Measurements from ENCODE around the gene ODAD3. TPM values are rescaled to one million over a fixed set of nuclear protein-coding genes. Genes with fewer than 3 reads are reported as not detected.
"Not testable (repeated sequence)": the region's sequence is repeated elsewhere in the genome, so short reads cannot be mapped to it uniquely, and the experiment has no call there.

The ODAD3 gene
- not detected in 2 replicates for total RNA-seq

DNA sequence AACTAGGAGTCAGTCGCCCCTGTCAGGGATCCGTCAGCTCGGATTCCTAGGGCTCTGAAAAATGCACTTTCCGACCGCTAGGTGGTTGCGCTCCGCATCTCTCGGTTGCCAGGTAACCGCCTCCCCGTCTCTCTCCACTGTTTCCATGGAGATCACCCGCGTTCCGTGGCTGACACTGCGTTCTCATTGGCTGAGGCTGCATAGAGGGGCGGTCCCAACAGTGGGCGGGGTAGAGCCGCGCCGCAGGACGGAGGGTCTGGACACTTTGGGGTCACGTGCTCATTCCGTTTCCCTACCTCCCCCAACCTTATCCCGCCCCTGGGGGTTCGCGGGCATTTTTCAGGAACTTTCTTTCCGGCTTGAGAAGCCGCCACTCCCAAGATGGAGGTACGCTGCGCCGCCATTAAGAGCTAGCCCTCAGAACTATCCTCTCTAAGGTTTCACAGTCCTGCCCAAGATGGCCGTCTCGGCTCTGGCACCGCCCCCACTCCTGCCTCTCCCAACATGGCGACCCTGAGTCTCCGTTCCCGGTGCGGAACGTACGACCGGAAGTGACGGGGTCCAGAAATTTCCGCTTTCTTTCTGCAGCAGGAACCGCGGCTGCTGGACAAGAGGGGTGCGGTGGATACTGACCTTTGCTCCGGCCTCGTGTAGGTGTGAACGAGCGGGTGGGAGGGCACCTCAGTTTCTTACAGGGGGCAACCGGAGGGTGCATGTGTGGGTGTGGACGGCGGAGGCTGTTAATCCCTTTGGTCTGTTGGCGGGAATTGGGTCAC, at the start of gene ODAD3, which contains the start of gene PRKCSH:
TSS of gene ODAD3 (minus strand) at position 65 of the 776 bp plus-strand sequence. CDS start 105 bp downstream, outside the sequence.
TSS of gene PRKCSH (plus strand) at position 579 of the 776 bp plus-strand sequence. CDS start 483 bp downstream, outside the sequence.
- intact Hi-C loops (cut with micrococcal nuclease) = loop anchor here (1.0 to 10.0 kb wide), 18 partner anchors 13 to 1640 kb away; partner anchors contain the start of genes CCDC159, ECSIT, ELOF1 and ILF3

DNA sequence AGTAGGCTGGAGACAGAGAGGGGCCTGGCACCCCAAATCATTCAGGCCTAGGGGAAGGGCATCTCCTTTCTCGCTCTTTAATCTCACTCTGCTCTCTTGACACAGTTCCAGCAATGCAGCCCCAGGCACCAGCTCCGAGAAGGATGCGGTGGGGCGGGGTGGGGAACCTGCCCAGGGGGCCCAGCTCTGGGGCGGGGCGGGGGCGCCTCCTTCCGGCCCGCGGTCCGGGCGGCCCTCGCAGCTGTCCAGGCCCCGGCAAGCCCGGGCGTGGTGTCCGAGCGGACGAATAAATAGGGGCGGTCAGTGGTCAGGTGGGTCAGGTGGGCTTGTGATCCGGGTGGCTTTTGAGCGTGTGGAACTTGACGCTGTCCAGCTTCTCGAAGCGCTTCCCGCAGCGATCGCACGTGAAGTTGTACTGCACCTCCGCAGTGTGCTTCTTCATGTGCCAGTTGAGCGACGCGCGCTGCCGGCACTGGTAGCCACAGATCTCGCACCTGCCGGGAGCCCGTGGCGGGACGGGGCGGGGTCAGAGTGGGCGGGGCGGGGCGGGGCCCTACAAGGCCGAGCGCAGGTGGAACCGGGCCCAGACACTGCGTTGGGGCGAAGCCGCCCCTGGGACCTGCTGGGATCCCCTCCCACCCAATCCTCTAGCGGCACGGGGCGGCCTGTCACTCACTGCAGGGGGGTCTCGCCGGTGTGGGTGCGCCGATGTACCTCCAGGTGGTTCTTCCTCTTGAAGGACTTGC, 48.6 kb upstream of the ODAD3 start:
- intact Hi-C loops (cut with micrococcal nuclease) = loop anchor here (2.0 kb wide), 2 partner anchors 357 to 395 kb away; partner anchors contain the start of gene LDLR

DNA sequence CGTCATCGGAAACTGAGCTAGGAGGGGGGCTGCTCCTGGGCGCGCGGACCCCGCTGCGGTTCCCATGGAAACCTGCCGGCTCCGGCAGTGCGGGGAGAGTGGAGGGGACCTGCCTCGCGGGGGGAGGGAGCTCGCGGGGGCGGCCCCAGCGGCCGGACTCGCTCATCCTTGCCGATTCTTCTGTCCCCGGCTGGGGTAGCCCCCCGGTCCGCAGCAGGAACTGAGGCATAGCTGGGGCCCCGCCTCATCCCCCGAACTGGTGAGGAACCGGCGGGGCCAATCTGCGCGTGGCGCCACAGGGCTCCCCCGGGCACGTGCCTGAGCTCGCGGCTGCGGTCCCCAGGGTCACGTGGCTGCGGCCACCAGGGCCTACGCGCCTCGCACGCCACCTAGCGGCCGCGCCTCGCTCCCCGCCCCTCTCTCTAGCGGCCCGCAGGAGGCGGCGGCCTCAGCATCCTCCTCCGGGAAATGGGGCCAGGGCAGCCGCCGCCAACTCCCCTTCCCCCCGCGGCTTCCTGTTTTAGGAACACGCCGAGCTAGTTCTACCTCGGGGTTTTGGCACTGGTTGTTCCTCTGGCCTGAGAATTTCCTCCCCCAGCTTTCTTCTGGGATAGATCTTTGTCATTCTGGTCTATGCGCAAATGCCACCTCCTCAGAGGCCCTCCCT, 47.6 kb upstream of the ODAD3 start:
- intact Hi-C loops (cut with micrococcal nuclease) = loop anchor here (1.0 to 2.0 kb wide), 12 partner anchors 23 to 394 kb away; partner anchors contain the start of genes CCDC159, ELOF1, LDLR and ODAD3

DNA sequence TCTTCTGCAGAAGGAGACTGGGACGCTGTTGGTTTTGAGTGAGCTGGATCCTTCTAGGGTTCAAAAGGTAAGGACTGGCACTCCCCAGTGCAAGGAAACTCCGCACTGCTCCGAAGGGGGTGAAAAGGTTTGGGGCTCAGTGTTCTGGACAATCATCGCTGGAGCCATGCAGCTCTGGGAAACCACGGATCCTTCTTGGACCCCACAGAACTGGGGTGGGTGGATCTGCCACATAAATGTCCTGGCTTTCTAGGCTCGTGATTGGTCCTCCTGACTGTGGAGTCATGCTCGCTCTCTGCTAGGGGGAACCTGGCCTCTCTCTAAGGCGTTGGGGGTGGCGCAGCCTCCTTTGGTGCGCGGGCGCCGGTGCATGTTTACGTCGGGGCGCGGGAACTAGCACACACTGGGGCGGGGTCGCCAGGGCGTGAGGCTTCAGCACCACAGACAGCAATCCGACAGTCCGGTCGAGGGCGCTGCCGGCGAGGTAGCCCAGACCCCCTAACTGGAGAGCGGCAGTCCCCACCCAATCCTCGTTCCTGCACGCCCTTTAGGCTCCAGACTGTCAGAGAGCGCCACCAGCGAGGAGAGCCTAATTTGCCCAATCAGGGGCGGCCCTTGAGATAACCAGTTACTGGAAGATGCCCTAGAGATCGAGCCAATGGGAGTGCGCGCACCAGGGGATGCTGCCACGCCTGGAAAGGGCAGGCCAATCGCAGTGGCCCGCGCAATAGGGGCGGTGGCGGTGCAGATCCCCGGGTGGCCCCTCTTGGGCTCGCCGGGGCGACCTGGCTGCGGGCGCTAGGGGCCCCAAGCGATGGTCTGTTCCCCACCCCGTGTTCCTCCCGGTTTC, 46.8 kb upstream of the ODAD3 start:
- intact Hi-C loops (cut with micrococcal nuclease) = loop anchor here (1.0 to 2.0 kb wide), 12 partner anchors 24 to 393 kb away; partner anchors contain the start of genes CCDC159, ELOF1, LDLR and ODAD3

DNA sequence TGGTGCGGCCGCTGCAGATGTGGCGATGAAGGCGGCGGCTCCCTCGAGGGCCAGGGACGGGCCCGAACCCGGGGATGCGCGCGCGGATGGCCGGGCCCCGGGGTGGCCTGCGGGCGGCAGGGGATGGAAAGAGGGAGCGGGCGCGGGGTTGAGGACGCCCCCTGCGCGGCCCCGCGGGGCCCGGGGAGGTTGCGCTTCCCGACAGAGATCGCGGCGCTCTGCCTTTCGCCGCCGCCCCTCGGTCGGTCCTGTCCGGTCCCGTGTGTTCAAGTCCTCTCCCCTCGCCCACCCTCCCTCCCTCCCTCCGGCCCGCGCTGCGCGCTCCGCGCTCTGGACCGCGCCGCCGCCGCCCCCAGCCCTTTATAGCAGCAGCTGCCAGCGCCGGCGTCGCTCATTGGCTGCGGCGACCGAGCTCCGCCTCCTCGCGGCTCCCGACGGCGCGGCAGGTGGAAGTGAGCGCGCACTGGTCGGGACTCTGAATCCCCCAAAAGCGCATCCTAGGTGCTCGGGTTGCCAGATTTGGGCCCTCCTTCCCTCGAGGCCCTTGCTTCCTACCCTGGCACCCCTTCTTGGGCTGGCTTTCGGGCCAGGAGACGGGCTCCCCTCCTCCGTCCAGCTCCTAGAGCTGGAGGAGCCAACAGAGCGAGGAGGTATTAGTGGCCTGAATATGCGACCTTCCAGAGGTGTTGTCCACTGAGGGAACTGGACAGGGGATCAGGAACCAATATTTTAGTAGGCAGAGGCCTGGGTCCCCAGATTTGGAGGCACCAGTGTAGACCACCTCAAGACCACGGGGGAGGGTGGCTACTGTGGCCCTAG, 46.0 kb upstream of the ODAD3 start, which contains the start of gene ELAVL3:
TSS of gene ELAVL3 (minus strand) at position 332 of the 819 bp plus-strand sequence. CDS start 438 bp downstream, outside the sequence.
- intact Hi-C loops (cut with micrococcal nuclease) = no loop called here

DNA sequence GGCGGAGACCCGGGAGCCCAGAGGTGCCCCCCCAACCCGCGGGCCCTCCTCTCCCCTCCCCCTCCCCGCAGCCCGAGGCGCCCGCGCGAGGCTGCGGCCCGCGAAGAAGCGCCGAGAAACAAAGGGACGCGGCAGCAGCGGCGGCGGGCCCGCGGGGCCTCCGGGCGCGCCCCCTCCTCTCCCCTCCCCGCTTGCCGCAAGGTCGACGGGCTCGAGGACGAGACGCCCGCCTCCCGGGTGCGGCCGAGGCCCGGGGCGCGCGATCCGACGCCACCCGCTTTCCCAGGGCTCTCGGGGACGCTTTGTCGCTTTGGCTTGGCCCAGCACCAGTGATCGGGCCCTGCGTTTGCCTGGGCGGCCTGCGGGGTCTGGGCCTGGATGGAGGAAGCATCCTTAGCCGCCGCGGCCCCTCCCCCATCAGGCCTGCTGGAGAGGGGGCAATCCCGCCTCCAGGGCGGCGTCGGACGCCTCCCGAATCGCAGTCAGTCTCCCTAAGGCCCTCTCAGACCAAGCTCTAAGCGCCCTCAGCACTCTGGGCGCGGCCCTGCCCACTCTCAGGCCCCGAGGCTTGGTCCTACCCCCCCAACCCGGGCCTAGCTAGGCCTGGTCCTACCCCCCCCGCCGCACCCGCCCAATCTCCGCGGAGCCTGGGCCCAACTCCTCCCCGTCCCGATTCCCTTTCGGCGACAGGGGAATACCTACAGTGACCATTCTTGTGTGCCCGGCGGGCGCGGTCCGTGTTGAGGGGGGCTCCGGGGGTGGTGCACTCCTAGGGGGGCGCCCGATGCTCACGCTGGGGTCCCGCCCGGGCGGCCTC, 45.2 kb upstream of the ODAD3 start:
- intact Hi-C loops (cut with micrococcal nuclease) = no loop called here

DNA sequence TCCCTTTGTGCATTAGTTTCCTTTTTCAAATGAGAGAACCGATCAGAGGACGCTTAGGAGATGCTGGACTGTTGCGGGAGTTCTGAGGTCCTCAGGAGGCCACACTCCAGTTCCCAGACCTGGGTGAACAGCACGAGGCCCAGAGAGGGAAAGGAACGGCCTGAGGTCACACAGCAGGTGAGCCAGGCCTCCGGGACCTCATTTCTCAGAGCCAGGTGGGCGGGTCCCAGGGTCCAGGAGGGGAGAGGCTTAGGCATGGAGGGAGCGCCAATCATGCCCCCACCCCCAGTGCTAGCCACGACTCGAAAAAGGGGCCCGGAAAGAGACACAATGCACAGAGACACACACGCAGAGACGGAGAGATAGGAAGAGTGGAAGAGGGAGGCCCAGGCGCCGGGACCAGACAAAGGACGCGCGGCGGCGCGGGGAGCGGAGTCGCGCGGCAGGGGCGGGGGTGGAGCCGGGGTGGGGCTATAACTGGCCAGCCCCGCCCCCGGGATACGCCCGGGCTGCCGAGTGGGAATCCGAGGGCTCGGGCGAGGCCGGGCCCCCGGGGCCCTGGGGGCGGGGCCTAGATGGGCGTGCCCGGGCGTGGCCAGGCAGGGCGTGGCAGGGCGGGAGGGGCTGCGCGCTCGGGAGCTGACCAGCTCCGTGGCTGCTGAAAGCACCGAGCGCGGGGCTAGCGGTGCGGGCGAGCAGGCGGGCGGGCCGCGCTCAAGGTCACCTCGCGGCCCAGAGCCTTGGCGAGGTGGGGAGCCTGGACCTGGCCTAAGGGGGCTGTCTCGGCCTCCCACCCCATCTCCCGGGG, 44.4 kb upstream of the ODAD3 start:
- intact Hi-C loops (cut with micrococcal nuclease) = no loop called here

DNA sequence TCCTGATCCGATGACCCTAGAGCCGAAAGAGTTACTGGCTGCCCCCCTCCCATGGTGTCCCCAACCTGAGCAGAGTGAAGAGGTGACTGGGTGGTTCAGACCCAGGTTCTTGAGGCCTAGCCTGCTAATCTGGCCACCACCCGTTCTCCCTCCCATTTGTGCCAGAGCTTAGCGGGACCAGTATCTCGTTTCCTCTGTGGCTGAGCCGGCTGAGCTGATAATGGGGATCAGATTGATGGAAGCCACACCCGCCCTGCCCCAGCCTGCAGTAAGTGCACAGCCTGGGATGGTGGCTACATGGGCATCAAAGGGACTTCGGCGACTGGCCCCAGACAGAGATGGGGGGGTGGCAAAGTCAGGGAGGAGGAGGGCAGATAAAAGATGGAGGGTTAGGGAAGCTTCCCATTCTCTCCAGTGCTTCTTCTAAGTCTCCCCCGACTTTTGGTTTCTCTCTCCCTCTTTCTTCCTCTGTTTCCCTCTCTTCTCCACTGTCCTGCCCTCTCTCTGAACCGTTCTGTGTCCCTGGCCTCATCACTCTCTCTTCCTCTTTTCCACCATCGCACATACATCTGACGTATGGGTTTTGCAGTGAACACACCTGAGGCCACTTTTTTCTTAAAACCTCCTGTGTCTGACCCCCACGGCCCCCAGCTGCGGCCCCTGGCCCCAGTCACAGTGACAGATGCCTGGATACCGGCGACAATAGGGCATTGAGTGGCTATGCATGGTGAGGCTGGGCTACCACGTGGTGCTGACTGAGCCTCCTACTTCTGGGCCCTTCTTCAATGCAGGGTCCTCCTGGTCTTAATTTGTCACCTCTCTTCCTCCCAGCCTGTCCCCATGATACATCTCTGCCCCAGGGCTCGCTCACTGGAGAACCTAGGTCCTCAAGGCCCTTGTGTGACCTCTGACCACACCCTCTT, 43.5 kb upstream of the ODAD3 start:
- intact Hi-C loops (cut with micrococcal nuclease) = no loop called here

DNA sequence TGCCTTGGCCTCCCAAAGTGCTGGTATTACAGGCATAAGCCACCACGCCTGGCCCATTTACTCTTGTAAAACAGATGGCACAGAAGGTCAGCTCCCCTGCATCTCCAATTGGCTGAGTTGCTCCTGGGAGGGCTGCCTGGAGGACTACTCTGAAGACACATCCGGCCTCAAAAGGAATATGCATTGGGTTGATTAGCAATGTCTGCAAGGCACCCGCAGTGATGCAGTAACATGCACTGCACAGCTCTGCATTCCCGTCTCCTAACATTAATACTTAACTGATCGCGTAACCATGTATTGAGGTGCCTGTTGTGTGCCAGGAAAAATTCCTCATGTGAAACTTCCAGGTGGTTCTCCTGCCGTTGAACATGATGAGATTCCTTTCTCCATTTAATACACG, 40.9 kb upstream of the ODAD3 start:
- intact Hi-C loops (cut with micrococcal nuclease) = no loop called here

DNA sequence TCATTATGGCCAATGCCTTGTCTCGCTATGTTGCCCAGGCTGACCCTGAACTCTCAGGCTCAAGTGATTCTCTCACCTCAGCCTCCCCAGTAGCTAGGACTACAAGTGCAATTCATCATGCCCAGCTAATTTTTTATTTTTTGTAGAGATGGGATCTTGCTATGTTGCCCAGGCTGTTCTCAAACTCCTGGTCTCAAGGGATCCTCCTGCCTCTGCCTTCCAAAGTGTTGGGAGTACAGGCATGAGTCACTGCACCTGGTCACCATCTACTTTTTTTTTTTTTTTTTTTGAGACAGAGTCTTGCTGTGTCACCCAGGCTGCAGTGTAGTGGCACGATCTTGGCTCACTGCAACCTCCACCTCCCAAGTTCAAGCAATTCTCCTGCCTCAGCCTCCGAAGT, 40.4 kb upstream of the ODAD3 start:
- intact Hi-C loops (cut with micrococcal nuclease) = not testable (repeated sequence)

DNA sequence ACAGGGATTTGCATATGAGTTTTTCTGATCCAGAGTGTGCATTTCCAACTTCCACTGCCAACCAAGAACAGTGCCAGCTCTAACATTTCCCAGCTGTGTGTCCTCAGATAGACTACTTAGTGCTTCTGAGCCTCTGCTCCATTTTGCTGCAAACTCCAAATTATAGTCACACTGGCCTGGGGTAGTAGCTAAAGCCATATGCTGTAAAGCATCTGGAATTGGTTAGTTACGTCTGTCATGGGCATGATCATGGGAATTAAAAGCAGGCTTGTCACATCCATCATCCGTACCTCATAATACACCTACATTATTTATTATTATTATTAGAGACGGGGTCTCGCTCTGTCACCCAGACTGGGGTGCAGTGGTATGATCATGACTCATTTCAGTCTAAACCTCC, 38.8 kb upstream of the ODAD3 start:
- intact Hi-C loops (cut with micrococcal nuclease) = no loop called here

DNA sequence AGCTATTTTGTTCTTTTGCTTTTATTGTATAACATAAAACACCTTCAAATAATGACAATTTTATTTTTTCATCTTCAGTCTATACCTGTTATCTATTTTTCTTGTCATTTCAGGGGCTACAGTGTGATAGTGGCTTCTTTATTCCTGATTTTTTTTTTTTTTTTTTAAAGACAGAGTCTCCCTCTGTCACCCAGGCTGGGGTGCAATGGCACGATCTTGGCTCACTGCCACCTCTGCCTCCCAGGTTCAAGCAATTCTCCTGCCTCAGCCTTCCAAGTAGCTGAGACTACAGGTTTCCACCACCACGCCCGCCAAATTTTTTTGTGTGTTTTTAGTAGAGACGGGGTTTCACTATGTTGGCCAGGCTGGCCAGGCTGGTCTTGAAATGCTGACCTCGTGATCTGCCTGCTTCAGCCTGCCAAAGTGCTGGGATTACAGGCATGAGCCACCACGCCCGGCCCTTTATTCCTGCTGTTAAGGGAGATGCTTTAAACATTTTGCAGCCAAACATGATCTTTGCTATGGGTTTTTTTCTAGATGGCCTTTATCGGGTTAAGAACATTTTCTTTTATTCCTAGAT, 33.4 kb upstream of the ODAD3 start:
- intact Hi-C loops (cut with micrococcal nuclease) = not testable (repeated sequence)

DNA sequence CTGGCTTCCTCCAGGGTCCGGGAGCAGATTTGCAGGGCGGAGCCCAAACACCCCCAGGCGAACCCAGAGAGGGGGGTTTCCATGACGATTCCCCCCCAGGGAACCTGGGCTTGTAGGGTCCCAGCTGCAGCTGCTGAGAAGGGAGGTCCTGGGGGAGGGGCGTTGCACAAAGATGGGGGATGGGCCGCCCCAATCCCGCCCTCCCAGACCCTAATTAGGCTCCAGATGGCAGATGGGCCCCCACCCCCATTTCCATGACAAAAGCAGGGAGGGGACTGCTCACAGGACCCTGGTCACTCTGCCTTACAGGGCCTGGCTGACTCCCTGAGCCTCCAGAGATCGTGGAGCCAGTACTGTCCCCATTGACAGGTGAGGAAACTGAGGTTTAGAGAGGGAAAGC, 30.7 kb upstream of the ODAD3 start:
- intact Hi-C loops (cut with micrococcal nuclease) = no loop called here

DNA sequence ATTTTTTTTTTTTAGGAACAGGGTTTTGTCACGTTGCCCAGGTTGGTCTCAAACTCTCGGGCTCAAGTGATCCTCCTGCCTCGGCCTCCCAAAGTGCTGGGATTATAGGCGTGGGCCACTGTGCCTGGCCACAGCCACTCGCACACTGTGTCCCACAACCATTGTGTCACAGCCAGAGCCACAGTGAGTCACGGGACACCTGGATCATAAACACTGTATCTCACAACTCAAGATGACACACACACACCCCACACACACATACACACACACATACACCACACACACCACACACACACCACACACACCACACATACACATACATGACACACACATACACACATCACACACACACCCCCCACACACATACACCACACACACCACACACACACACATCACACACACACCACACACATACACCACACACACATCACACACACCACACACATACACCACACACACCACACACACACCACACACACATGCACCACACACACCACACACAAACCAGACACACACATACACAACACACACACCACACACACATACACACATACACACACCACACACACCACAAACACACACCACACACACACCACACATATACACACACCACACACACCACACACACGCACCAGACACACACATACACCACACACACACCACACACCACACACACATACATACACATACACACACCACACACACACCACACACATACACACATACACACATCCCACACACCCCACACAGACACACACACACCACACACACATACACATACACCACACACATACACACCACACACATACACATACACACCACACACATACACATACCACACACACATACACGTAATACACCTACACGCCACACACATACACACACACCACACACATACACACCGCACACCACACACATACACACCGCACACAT, 29.7 kb upstream of the ODAD3 start:
- intact Hi-C loops (cut with micrococcal nuclease) = no loop called here

DNA sequence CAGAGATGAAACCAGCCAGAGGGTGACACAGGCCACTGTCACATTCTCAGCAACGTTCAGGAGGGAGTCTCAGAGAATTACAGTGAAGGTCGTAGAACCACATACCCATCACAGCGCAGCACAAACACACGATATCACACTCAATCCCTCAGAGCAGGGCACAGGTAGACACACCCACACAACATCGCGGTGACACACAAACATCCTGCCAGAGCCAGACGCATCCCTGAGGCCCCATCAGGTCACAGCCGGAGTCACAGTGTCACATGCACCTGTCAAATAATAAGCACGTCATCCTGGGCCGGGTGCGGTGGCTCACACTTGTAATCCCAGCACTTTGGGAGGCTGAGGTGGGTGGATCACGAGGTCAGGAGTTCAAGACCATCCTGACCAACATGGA, 28.5 kb upstream of the ODAD3 start:
- intact Hi-C loops (cut with micrococcal nuclease) = no loop called here

Data from T-helper 1 cell treated with Interleukin-12 subunit alpha and Interleukin-12 subunit beta and Interleukin-4 antibody, amounts not matched to agents 30 ng/mL and 1 ng/mL, for 36 hours (primary cell).